ENCODE data around the gene SSR1.

The SSR1 gene

GRCh38 chr6:7236306-7237209 is 76.4 kb downstream of the SSR1 start:
- no peak for DNase-seq

- no peak for DNase-seq
Measured at GRCh38 chr6:7235712-7236305, 77.2 kb downstream of the SSR1 start.

- no peak for DNase-seq
Measured at GRCh38 chr6:7234547-7234946, 78.5 kb downstream of the SSR1 start.

GRCh38 chr6:7232351-7232750 is 80.6 kb downstream of the SSR1 start:
- no peak for DNase-seq

- no peak for DNase-seq
Measured at GRCh38 chr6:7230956-7231713, 81.9 kb downstream of the SSR1 start.

- no peak for DNase-seq
Measured at GRCh38 chr6:7230327-7230691, 82.7 kb downstream of the SSR1 start.

- DNase-seq = no peak
Measured at GRCh38 chr6:7229376-7230326, 83.3 kb downstream of the SSR1 start.

- DNase-seq = no peak
Measured at GRCh38 chr6:7228662-7229375, 84.2 kb downstream of the SSR1 start.

GRCh38 chr6:7224731-7225130 is 88.3 kb downstream of the SSR1 start:
- no peak for DNase-seq

- DNase-seq = no peak
Measured at GRCh38 chr6:7222197-7222596, 90.8 kb downstream of the SSR1 start.

GRCh38 chr6:7219310-7219709 is 93.7 kb downstream of the SSR1 start:
- no peak for DNase-seq

GRCh38 chr6:7218406-7218988 is 94.5 kb downstream of the SSR1 start:
- no peak for DNase-seq
